ENCODE data around the gene ATG16L1. TPM values are rescaled to one million over a fixed set of nuclear protein-coding genes. Genes with fewer than 3 reads are reported as not detected.

Gene ATG16L1
- total and polyA plus RNA-seq, 7 donors, result 16.2 to 37.3 (median 19.6) TPM

GRCh38 chr2:233234264-233234663, 17.2 kb upstream of the ATG16L1 start:
- no peaks in the 10 kb centered on the region for H3K36me3 ChIP-seq
- WGBS, 2 donors, result 76 to 79% methylated on average over 2 of the region's 2 CpGs
- H3K4me3 ChIP-seq, result no peak overlapping the region
- no peak for TF ChIP-seq CTCF (IDR thresholded peaks at IDR 0.05)
- TF ChIP-seq POLR2AphosphoS5 (IDR thresholded peaks at IDR 0.05), result no peak
- TF ChIP-seq EP300 (IDR thresholded peaks at IDR 0.05), result no peak
- no peak for TF ChIP-seq POLR2A (IDR thresholded peaks at IDR 0.05)
- DNase-seq, result no peak
- H3K27me3 ChIP-seq, result no peaks in the 10 kb centered on the region
- no peaks in the 10 kb centered on the region for H3K4me1 ChIP-seq
- no peaks in the 10 kb centered on the region for H3K9me3 ChIP-seq
- H3K27ac ChIP-seq, result no peak overlapping the region
- intact Hi-C loops (cut with DNase I), result no loop called here

- H3K4me1 ChIP-seq, result no peaks in the 10 kb centered on the region
- WGBS, 2 donors, result 84 to 93% methylated on average over 3 of the region's 3 CpGs
- no peaks in the 10 kb centered on the region for H3K9me3 ChIP-seq
- intact Hi-C loops (cut with DNase I), result no loop called here
- H3K27ac ChIP-seq, result no peak overlapping the region
- no peaks in the 10 kb centered on the region for H3K27me3 ChIP-seq
- no peak overlapping the region for H3K4me3 ChIP-seq
- DNase-seq, result no peak
- TF ChIP-seq POLR2A (IDR thresholded peaks at IDR 0.05), result no peak
- TF ChIP-seq EP300 (IDR thresholded peaks at IDR 0.05), result no peak
- no peak for TF ChIP-seq CTCF (IDR thresholded peaks at IDR 0.05)
- TF ChIP-seq POLR2AphosphoS5 (IDR thresholded peaks at IDR 0.05), result no peak
- H3K36me3 ChIP-seq, result no peaks in the 10 kb centered on the region
These were observed 16.5 kb upstream of the ATG16L1 start for GRCh38 chr2:233234996-233235395.

- Histone ChIP-seq H3K9me3 (no peaks in the 10 kb centered on the region), H3K36me3 (no peaks in the 10 kb centered on the region), H3K27me3 (no peaks in the 10 kb centered on the region), H3K27ac (no peak overlapping the region), H3K4me1 (no peaks in the 10 kb centered on the region), H3K4me3 (no peak overlapping the region)
- 79 to 81% methylated on average over 9 of the region's 9 CpGs for WGBS, 2 donors
- intact Hi-C loops (cut with DNase I), result no loop called here
- DNase-seq, result no peak
- no peak for TF ChIP-seq POLR2A (IDR thresholded peaks at IDR 0.05)
- TF ChIP-seq CTCF (IDR thresholded peaks at IDR 0.05), result no peak
These were observed 15.5 kb upstream of the ATG16L1 start for GRCh38 chr2:233235977-233236376.

- intact Hi-C loops (cut with DNase I), result no loop called here
- WGBS, 2 donors, result 78 to 93% methylated on average over 7 of the region's 7 CpGs
- Histone ChIP-seq H3K9me3 (no peaks in the 10 kb centered on the region), H3K27ac (no peak overlapping the region), H3K36me3 (no peaks in the 10 kb centered on the region), H3K4me3 (no peak overlapping the region), H3K4me1 (no peaks in the 10 kb centered on the region), H3K27me3 (no peaks in the 10 kb centered on the region)
- TF ChIP-seq POLR2AphosphoS5 (IDR thresholded peaks at IDR 0.05), result no peak
- TF ChIP-seq CTCF (IDR thresholded peaks at IDR 0.05), result no peak
- TF ChIP-seq POLR2A (IDR thresholded peaks at IDR 0.05), result no peak
- no peak for TF ChIP-seq EP300 (IDR thresholded peaks at IDR 0.05)
- no peak for DNase-seq
These were observed 14.5 kb upstream of the ATG16L1 start for GRCh38 chr2:233236820-233237589.

GRCh38 chr2:233240897-233241296, 10.6 kb upstream of the ATG16L1 start:
- TF ChIP-seq EP300 (IDR thresholded peaks at IDR 0.05), result no peak
- TF ChIP-seq CTCF (IDR thresholded peaks at IDR 0.05), result no peak
- no peak for TF ChIP-seq POLR2AphosphoS5 (IDR thresholded peaks at IDR 0.05)
- no peak for TF ChIP-seq POLR2A (IDR thresholded peaks at IDR 0.05)
- H3K4me3 ChIP-seq, result no peak overlapping the region
- WGBS, 2 donors, result 48 to 60% methylated on average over 2 of the region's 2 CpGs
- no peaks in the 10 kb centered on the region for H3K4me1 ChIP-seq
- H3K27ac ChIP-seq, result no peak overlapping the region
- no peaks in the 10 kb centered on the region for H3K9me3 ChIP-seq
- no peak for DNase-seq
- H3K36me3 ChIP-seq, result no peaks in the 10 kb centered on the region
- H3K27me3 ChIP-seq, result no peaks in the 10 kb centered on the region
- intact Hi-C loops (cut with DNase I), result no loop called here
